GM12878 (cell line): ENCODE results near the gene CLEC16A. TPM values are rescaled to one million over a fixed set of nuclear protein-coding genes. Genes with fewer than 3 reads are reported as not detected.

Experiments used
- ASH2L ChIP-seq: fragments of 300-600, 200-600 bp; sonication (generic); IDR thresholded peaks from 2 replicates; pipeline ENCODE4 v1.6.1; 2017; ENCODE audit warnings: low read depth, mild to moderate bottlenecking, borderline replicate concordance
- CHD2 ChIP-seq: IDR thresholded peaks from 2 replicates; pipeline ENCODE4 v1.6.1; 2011; ENCODE audit warnings: low read depth, low read length, improper control_type of control experiment, borderline replicate concordance
- FOXK2 ChIP-seq: fragments of 450-650 bp; IDR thresholded peaks from 2 replicates; pipeline ENCODE4 v1.6.1; 2017; ENCODE audit warnings: mild to moderate bottlenecking, moderate library complexity
- HCFC1 ChIP-seq: fragments of 150-350 bp; IDR thresholded peaks from 2 replicates; pipeline ENCODE4 v1.6.1; 2014; ENCODE audit warnings: low read length
- MYC ChIP-seq: IDR thresholded peaks from 2 replicates; pipeline ENCODE4 v1.6.1; 2011; ENCODE audit warnings: mild to moderate bottlenecking, low read length, moderate library complexity, inconsistent platforms; ENCODE audit not compliant: insufficient read depth, insufficient replicate concordance, insufficient read length, severe bottlenecking
- NFYA ChIP-seq: IDR thresholded peaks from 2 replicates; pipeline ENCODE4 v1.6.1; 2011; ENCODE audit warnings: low read depth, mild to moderate bottlenecking, low read length, improper control_type of control experiment, borderline replicate concordance
- NFYB ChIP-seq: IDR thresholded peaks from 2 replicates; pipeline ENCODE4 v1.6.1; 2011; ENCODE audit warnings: low read depth, mild to moderate bottlenecking, low read length, improper control_type of control experiment, moderate library complexity; ENCODE audit not compliant: insufficient read depth
- PAX5 ChIP-seq: IDR thresholded peaks from 2 replicates; pipeline ENCODE4 v1.6.1; 2011; ENCODE audit warnings: low read depth, low read length, borderline replicate concordance
- POLR2AphosphoS5 ChIP-seq: IDR thresholded peaks from 2 replicates; pipeline ENCODE4 v1.6.1; 2011; ENCODE audit warnings: mild to moderate bottlenecking, low read length, inconsistent platforms
- POU2F2 ChIP-seq: IDR thresholded peaks from 3 replicates; pipeline ENCODE4 v1.6.1; 2011; ENCODE audit warnings: low read depth, mild to moderate bottlenecking, low read length, borderline replicate concordance
- SMAD1 ChIP-seq: fragments of 450-650 bp; IDR thresholded peaks from 2 replicates; pipeline ENCODE4 v1.6.1; 2018; ENCODE audit warnings: mild to moderate bottlenecking, low read depth; ENCODE audit not compliant: partially characterized antibody
- SREBF2 ChIP-seq: IDR thresholded peaks from 2 replicates; pipeline ENCODE4 v1.6.1; 2012; ENCODE audit warnings: mild to moderate bottlenecking, low read length
- USF2 ChIP-seq: IDR thresholded peaks from 2 replicates; pipeline ENCODE4 v1.6.1; 2011; ENCODE audit warnings: low read depth, low read length, improper control_type of control experiment, borderline replicate concordance
- ZBTB11 ChIP-seq: fragments of 450-650 bp; formaldehyde crosslinking; IDR thresholded peaks from 2 replicates; pipeline ENCODE4 v1.5.0; 2022; ENCODE audit warnings: mild to moderate bottlenecking, missing genetic modification characterization
- ZNF687 ChIP-seq: fragments of 450-650 bp; IDR thresholded peaks from 2 replicates; pipeline ENCODE4 v1.6.1; 2017; ENCODE audit warnings: mild to moderate bottlenecking, moderate library complexity
- polyA plus RNA-seq, 11 experiments: library from polyadenylated mRNA; depleted of rRNA in 4 of 11; unstranded in 6 of 11; stranded (reverse) in 5 of 11; fragments of >200 nt; fragmentation: Nextera tagmentation in 4 of 11; fragmentation: Illumina TruSeq in 1 of 11; extraction: Ambion mirVana in 4 of 11; extraction: Trizol in 1 of 11; gene quantifications; 1 replicate in 1 of 11; 2 replicates in 10 of 11; pipeline versions ENCODE4 v1.2.1 to v1.2.3, GENCODE V29; 2011 to 2016; ENCODE audit warnings: inconsistent platforms in 2 of 11, missing spikeins in 2 of 11, low read depth in 1 of 11
- total RNA-seq, 4 experiments: library from RNA; depleted of rRNA in 3 of 4; stranded (reverse); fragments of >200 nt in 3 of 4; fragmentation: Illumina TruSeq in 1 of 4; extraction: Trizol in 1 of 4; gene quantifications; 2 replicates each; pipeline versions ENCODE4 v1.2.1 to v1.2.3, GENCODE V29; 2013 to 2021

The CLEC16A gene
- total and polyA plus RNA-seq, 10 of the 15 experiments (the other 5 are each of a cell fraction or from before 2014, with no cell fraction given), result 1.5 to 28.8 (median 19.2) TPM

GRCh38 chr16:10927497-10928112, 16.8 kb upstream of the CLEC16A start (continued):
- TF ChIP-seq USF2 (no peak), SREBF2 (no peak), SMAD1 (no peak), ZNF687 (no peak), NFYA (no peak), POU2F2 (no peak), HCFC1 (no peak), NFYB (no peak), MYC (no peak), CHD2 (no peak), FOXK2 (no peak), PAX5 (no peak), POLR2AphosphoS5 (peak; percentile 73), ZBTB11 (CRISPR knock-in tag) (no peak), ASH2L (no peak)
